Natural killer cell (primary cell): ENCODE data around the gene KNTC1. TPM values are rescaled to one million over a fixed set of nuclear protein-coding genes. Genes with fewer than 3 reads are reported as not detected.
"Not testable (repeated sequence)": the region's sequence is repeated elsewhere in the genome, so short reads cannot be mapped to it uniquely, and the experiment has no call there.

Source experiments
- ATAC-seq, 3 donors: fragments of 150-1000 bp in 2 of 3; fragments of 200-7000 bp in 1 of 3; cut with Tn5 transposase; 1 replicate in 1 of 3; 2 replicates in 2 of 3; pipeline ENCODE4 v1.10.0; 2021; ENCODE audit warnings: mild to moderate bottlenecking in 2 of 3, moderate library complexity in 2 of 3
- DNase-seq, 2 donors: peaks; one replicate each; pipeline versions ENCODE4 v3.0.0 to v3.0.0-alpha.2; 2013 to 2021; ENCODE audit warnings: mixed read lengths in 1 of 2
- H3K27ac ChIP-seq: one replicate; pipeline ENCODE4 v1.5.1; 2013; ENCODE audit warnings: mild to moderate bottlenecking, low read length
- H3K27me3 ChIP-seq: one replicate; pipeline ENCODE4 v1.6.1; 2013; ENCODE audit warnings: low read length; ENCODE audit not compliant: control insufficient read depth, insufficient read depth
- H3K36me3 ChIP-seq: one replicate; pipeline ENCODE4 v1.6.1; 2013; ENCODE audit warnings: low read length; ENCODE audit not compliant: control insufficient read depth, insufficient read depth
- H3K4me1 ChIP-seq: one replicate; pipeline ENCODE4 v1.6.1; 2013; ENCODE audit warnings: low read length; ENCODE audit not compliant: control insufficient read depth, insufficient read depth
- H3K4me3 ChIP-seq: one replicate; pipeline ENCODE4 v1.5.1; 2013; ENCODE audit warnings: low read length
- H3K9me3 ChIP-seq: one replicate; pipeline ENCODE4 v1.6.1; 2013; ENCODE audit warnings: low read length; ENCODE audit not compliant: control insufficient read depth, insufficient read depth
- H3K27ac Mint-ChIP-seq, 2 donors: one replicate each; pipeline ENCODE4 v1.8.0; 2022; ENCODE audit warnings: mild to moderate bottlenecking in 2 of 2, mixed read lengths in 2 of 2, moderate library complexity in 1 of 2
- H3K27me3 Mint-ChIP-seq, 2 donors: one replicate each; pipeline ENCODE4 v1.8.0; 2022; ENCODE audit warnings: low read depth in 2 of 2, mixed read lengths in 2 of 2
- H3K36me3 Mint-ChIP-seq: one replicate; pipeline ENCODE4 v1.8.0; 2022; ENCODE audit warnings: mixed read lengths
- H3K4me1 Mint-ChIP-seq, 2 donors: one replicate each; pipeline ENCODE4 v1.8.0; 2022; ENCODE audit warnings: mixed read lengths in 2 of 2
- H3K4me3 Mint-ChIP-seq: one replicate; pipeline ENCODE4 v1.8.0; 2022; ENCODE audit warnings: mild to moderate bottlenecking, moderate library complexity, mixed read lengths
- H3K9me3 Mint-ChIP-seq, 2 donors: one replicate each; pipeline ENCODE4 v1.8.0; 2022; ENCODE audit warnings: mixed read lengths in 2 of 2
- CTCF ChIP-seq: fragments of 200-600 bp; IDR thresholded peaks from one replicate; pipeline ENCODE4 v1.8.0; 2022; ENCODE audit warnings: antibody characterized with exemption
- WGBS: methylation state at CpG from one replicate; pipeline ENCODE4 v1.1.7; 2013; ENCODE audit warnings: missing lambda C conversion rate; ENCODE audit not compliant: insufficient coverage; 5-methylcytosine and 5-hydroxymethylcytosine counted together
- intact Hi-C: fragments of 100-400 bp; cut with micrococcal nuclease; formaldehyde crosslinking; loops from one replicate; pipeline ENCODE4 v1.14.2; 2022
- total RNA-seq, 4 donors: library from RNA; stranded (reverse); fragments of 120-200 nt in 1 of 4; gene quantifications; one replicate each; pipeline versions ENCODE4 v1.2.3 to v1.2.4, GENCODE V29; 2013 to 2022

The KNTC1 gene
- total RNA-seq, 3 donors from 2014 or later (not counting 1 experiment from before 2014, with no cell fraction given), result 31.3 to 33.8 (median 33.2) TPM

- Mint-ChIP-seq H3K27ac (no peak overlapping the region), H3K4me3 (no peak overlapping the region), H3K9me3 (no peaks in the 10 kb centered on the region), H3K4me1 (no peaks in the 10 kb centered on the region), H3K27me3 (no peaks in the 10 kb centered on the region), H3K36me3 (peaks cover 8% of the 10 kb centered on the region)
- Histone ChIP-seq H3K27ac (no peak overlapping the region), H3K27me3 (no peaks in the 10 kb centered on the region), H3K4me1 (no peaks in the 10 kb centered on the region), H3K36me3 (peaks cover 34% of the 10 kb centered on the region), H3K9me3 (no peaks in the 10 kb centered on the region), H3K4me3 (no peak overlapping the region)
- intact Hi-C loops, result no loop called here
- no peak for DNase-seq
- ATAC-seq, result no peak
- TF ChIP-seq CTCF, result no peak
- 95% methylated on average over 2 of the region's 4 CpGs for WGBS
Measured at GRCh38 chr12:122584177-122584863, 57.3 kb downstream of the KNTC1 start.

GRCh38 chr12:122590990-122591389 is 63.9 kb downstream of the KNTC1 start:
- peaks cover 7% of the 10 kb centered on the region for H3K36me3 Mint-ChIP-seq

GRCh38 chr12:122591966-122592365 is 64.9 kb downstream of the KNTC1 start:
- WGBS, result 98% methylated on average over 30 of the region's 30 CpGs
- H3K27ac Mint-ChIP-seq, result not testable (repeated sequence)

More at GRCh38 chr12:122590990-122591389, 63.9 kb downstream of the KNTC1 start:
- Histone ChIP-seq H3K27ac (no peak overlapping the region), H3K27me3 (no peaks in the 10 kb centered on the region), H3K4me1 (no peaks in the 10 kb centered on the region), H3K36me3 (peaks cover 36% of the 10 kb centered on the region), H3K4me3 (no peak overlapping the region), H3K9me3 (no peaks in the 10 kb centered on the region)
- Mint-ChIP-seq H3K9me3 (no peaks in the 10 kb centered on the region), H3K4me3 (no peak overlapping the region), H3K27ac (no peak overlapping the region), H3K27me3 (no peaks in the 10 kb centered on the region), H3K4me1 (no peaks in the 10 kb centered on the region)
- DNase-seq, result no peak
- intact Hi-C loops, result no loop called here
- TF ChIP-seq CTCF, result no peak
- no peak for ATAC-seq
- WGBS, result 97% methylated on average over 7 of the region's 7 CpGs

GRCh38 chr12:122592543-122592942 is 65.5 kb downstream of the KNTC1 start:
- intact Hi-C loops, H3K4me3 ChIP-seq, H3K4me1 ChIP-seq, H3K9me3 Mint-ChIP-seq, H3K27ac ChIP-seq, ATAC-seq, H3K9me3 ChIP-seq, H3K4me3 Mint-ChIP-seq, H3K27me3 ChIP-seq, H3K36me3 Mint-ChIP-seq, DNase-seq, H3K4me1 Mint-ChIP-seq, H3K27ac Mint-ChIP-seq, H3K27me3 Mint-ChIP-seq: not testable (repeated sequence)
- peaks cover 32% of the 10 kb centered on the region for H3K36me3 ChIP-seq
- 90% methylated on average over 6 of the region's 8 CpGs for WGBS

More at GRCh38 chr12:122591966-122592365, 64.9 kb downstream of the KNTC1 start:
- H3K27me3 Mint-ChIP-seq, H3K27ac ChIP-seq, H3K4me3 Mint-ChIP-seq, H3K4me1 ChIP-seq, H3K9me3 Mint-ChIP-seq, H3K9me3 ChIP-seq, H3K27me3 ChIP-seq, intact Hi-C loops, H3K4me1 Mint-ChIP-seq, ATAC-seq, H3K36me3 Mint-ChIP-seq, H3K4me3 ChIP-seq, DNase-seq: not testable (repeated sequence)
- H3K36me3 ChIP-seq, result peaks cover 32% of the 10 kb centered on the region
